B cell (primary cell): ENCODE data around the gene NSUN2. TPM values are rescaled to one million over a fixed set of nuclear protein-coding genes. Genes with fewer than 3 reads are reported as not detected.

Source experiments
- ATAC-seq: fragments of 200-7000 bp; cut with Tn5 transposase; one replicate; pipeline ENCODE4 v1.10.0; 2021; ENCODE audit warnings: low read depth, mild to moderate bottlenecking, moderate number of reproducible peaks, moderate library complexity
- CTCF ChIA-PET: fragments of 350-600 bp; sonication (Branson Sonifier 250); formaldehyde crosslinking; loops from one replicate; lab custom pipeline; 2021; ENCODE audit warnings: antibody characterized with exemption, inconsistent platforms; lab: Charles Lee
- POLR2A ChIA-PET: fragments of 350-600 bp; sonication (Branson Sonifier 250); formaldehyde crosslinking; loops from one replicate; lab custom pipeline; 2021; ENCODE audit warnings: antibody characterized with exemption; lab: Charles Lee
- DNase-seq: peaks from one replicate; pipeline ENCODE4 v3.0.0; 2013
- H2AFZ ChIP-seq: 2 replicates; pipeline ENCODE4 v1.6.1; 2012; ENCODE audit warnings: mild to moderate bottlenecking, low read depth, low read length; ENCODE audit not compliant: insufficient read depth, poor library complexity, severe bottlenecking
- H3K27ac ChIP-seq, 2 donors: 1 replicate in 1 of 2; 2 replicates in 1 of 2; pipeline ENCODE4 v1.5.1; 2012 to 2013; ENCODE audit warnings: low read length in 2 of 2, mild to moderate bottlenecking in 2 of 2, moderate library complexity in 1 of 2
- H3K27me3 ChIP-seq, 4 experiments: fragments of 200-600 bp in 1 of 4; sonication (generic) in 1 of 4; replicated peaks in 1 of 4; 1 replicate in 2 of 4; 2 replicates in 2 of 4; pipeline versions ENCODE4 v1.6.1 to v1.7.0; 2013 to 2016; ENCODE audit warnings: low read length in 3 of 4, mild to moderate bottlenecking in 2 of 4, mixed read lengths in 1 of 4, moderate library complexity in 1 of 4; ENCODE audit not compliant: insufficient read depth in 4 of 4, control insufficient read depth in 3 of 4; ENCODE audit errors: control extremely low read depth in 1 of 4
- H3K36me3 ChIP-seq, 2 experiments: replicated peaks in 1 of 2; 1 replicate in 1 of 2; 2 replicates in 1 of 2; pipeline versions ENCODE4 v1.6.1 to v1.7.1; 2013; ENCODE audit warnings: low read length in 1 of 2; ENCODE audit not compliant: insufficient read depth in 2 of 2, control insufficient read depth in 1 of 2; ENCODE audit errors: control extremely low read depth in 1 of 2, extremely low read depth in 1 of 2
- H3K4me1 ChIP-seq, 2 donors: fragments of 200-600 bp in 1 of 2; sonication (generic) in 1 of 2; 1 replicate in 1 of 2; 2 replicates in 1 of 2; pipeline versions ENCODE4 v1.5.1 to v1.6.1; 2013 to 2017; ENCODE audit warnings: low read length in 2 of 2; ENCODE audit not compliant: control insufficient read depth in 2 of 2, insufficient read depth in 2 of 2
- H3K4me2 ChIP-seq: replicated peaks from 2 replicates; pipeline ENCODE3; 2012; ENCODE audit warnings: mild to moderate bottlenecking, low read depth, low read length; ENCODE audit not compliant: poor library complexity, severe bottlenecking
- H3K4me3 ChIP-seq, 5 experiments: fragments of 200-600 bp in 1 of 5; sonication (generic) in 1 of 5; 1 replicate in 3 of 5; 2 replicates in 2 of 5; pipeline versions ENCODE4 v1.5.1 to v1.7.0; 2011 to 2016; ENCODE audit warnings: low read length in 4 of 5, mild to moderate bottlenecking in 4 of 5, low read depth in 2 of 5, control low read depth in 1 of 5, moderate library complexity in 1 of 5; ENCODE audit not compliant: insufficient read depth in 1 of 5; ENCODE audit errors: control extremely low read depth in 1 of 5, extremely low read depth in 1 of 5
- H3K79me2 ChIP-seq: fragments of 200-600 bp; sonication (generic); one replicate; pipeline ENCODE4 v1.6.0; 2016; ENCODE audit warnings: low read length; ENCODE audit not compliant: control insufficient read depth, insufficient read depth
- H3K9ac ChIP-seq: fragments of 200-600 bp; sonication (generic); 2 replicates; pipeline ENCODE4 v1.6.1; 2017; ENCODE audit warnings: mild to moderate bottlenecking, low read length, moderate library complexity
- H3K9me3 ChIP-seq, 3 donors: one replicate each; pipeline versions ENCODE4 v1.6.1 to v1.7.1; 2013; ENCODE audit warnings: low read length in 2 of 3; ENCODE audit not compliant: control insufficient read depth in 2 of 3, insufficient read depth in 1 of 3; ENCODE audit errors: control extremely low read depth in 1 of 3
- H4K20me1 ChIP-seq: 2 replicates; pipeline ENCODE4 v1.6.0; 2012; ENCODE audit warnings: mild to moderate bottlenecking, low read length; ENCODE audit not compliant: insufficient read depth, control insufficient read depth, poor library complexity, severe bottlenecking
- H3K27ac Mint-ChIP-seq: one replicate; pipeline ENCODE4 v1.8.0; 2021; ENCODE audit warnings: mixed read lengths
- H3K27me3 Mint-ChIP-seq: one replicate; pipeline ENCODE4 v1.8.0; 2021; ENCODE audit warnings: mixed read lengths
- H3K4me1 Mint-ChIP-seq: one replicate; pipeline ENCODE4 v1.8.0; 2021; ENCODE audit warnings: mixed read lengths
- H3K4me3 Mint-ChIP-seq: one replicate; pipeline ENCODE4 v1.8.0; 2021; ENCODE audit warnings: mixed read lengths
- H3K9me3 Mint-ChIP-seq: one replicate; pipeline ENCODE4 v1.8.0; 2022; ENCODE audit warnings: mixed read lengths; ENCODE audit not compliant: insufficient read depth
- CTCF ChIP-seq: fragments of 200-600 bp; IDR thresholded peaks from one replicate; pipeline ENCODE4 v1.8.0; 2022; ENCODE audit warnings: antibody characterized with exemption, mild to moderate bottlenecking
- EZH2 ChIP-seq: IDR thresholded peaks from 2 replicates; pipeline ENCODE4 v1.6.1; 2012; ENCODE audit warnings: borderline replicate concordance, low read depth, mild to moderate bottlenecking, moderate library complexity, low read length; ENCODE audit not compliant: insufficient read depth, poor library complexity, severe bottlenecking
- WGBS: methylation state at CpG from one replicate; pipeline ENCODE4 v1.1.5; 2013; ENCODE audit warnings: missing lambda C conversion rate; ENCODE audit not compliant: insufficient coverage; 5-methylcytosine and 5-hydroxymethylcytosine counted together
- intact Hi-C: fragments of 100-400 bp; cut with micrococcal nuclease; formaldehyde crosslinking; loops from one replicate; pipeline ENCODE4 v1.10.0; 2022
- polyA plus RNA-seq: library from polyadenylated mRNA; depleted of rRNA; stranded (reverse); fragments of >200 nt; gene quantifications from 2 replicates; pipeline ENCODE4 v1.2.3, GENCODE V29; 2012
- total RNA-seq, 2 donors: library from RNA; stranded (reverse); fragments of 120-200 nt in 1 of 2; gene quantifications; 1 replicate in 1 of 2; 2 replicates in 1 of 2; pipeline versions ENCODE4 v1.2.3 to v1.2.4, GENCODE V29; 2013 to 2022

NSUN2 gene
- total and polyA plus RNA-seq, 2 donors (not counting 1 experiment from before 2014, with no cell fraction given): 58.8 to 85.0 TPM

DNA sequence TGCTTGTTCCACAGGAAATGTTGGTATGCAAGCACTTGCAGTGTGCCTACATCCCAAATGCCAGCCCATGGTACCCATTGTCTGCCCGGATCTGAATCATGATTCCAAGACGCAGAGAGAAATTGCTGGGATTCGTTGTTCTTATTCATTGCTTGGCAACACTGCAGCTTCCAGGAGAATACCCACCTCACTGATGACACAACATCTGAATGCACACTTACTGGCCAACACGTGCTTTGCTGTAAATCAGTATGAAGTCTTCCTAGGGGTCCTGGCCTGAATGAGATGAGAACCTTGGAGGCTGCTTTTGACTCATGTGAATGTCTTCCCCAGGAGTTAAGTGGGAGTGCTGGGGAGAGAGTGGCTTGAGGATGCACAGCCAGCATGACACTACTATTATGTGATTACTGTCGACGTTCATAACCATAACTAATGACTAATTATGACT lies 12.0 kb upstream of the NSUN2 start:
- Histone ChIP-seq H3K4me3 (no peak overlapping the region), H3K79me2 (peaks cover 23% of the 10 kb centered on the region), H3K4me2 (no peak overlapping the region), H4K20me1 (no peaks in the 10 kb centered on the region), H3K9ac (no peak overlapping the region), H3K9me3 (peaks cover 0 to 8% (median 0%) of the 10 kb centered on the region in 3 donors), H3K27me3 (no peaks in the 10 kb centered on the region), H3K4me1 (no peaks in the 10 kb centered on the region), H3K36me3 (peaks cover 0 to 5% of the 10 kb centered on the region in 2 experiments), H3K27ac (no peak overlapping the region), H2AFZ (no peak overlapping the region)
- H3K27me3 Mint-ChIP-seq: no peaks in the 10 kb centered on the region
- H3K4me1 Mint-ChIP-seq: peaks cover 2% of the 10 kb centered on the region
- H3K9me3 Mint-ChIP-seq: no peaks in the 10 kb centered on the region
- ChIA-PET CTCF (no interaction called here), POLR2A (no interaction called here)
- H3K27ac Mint-ChIP-seq: no peak overlapping the region
- H3K4me3 Mint-ChIP-seq: no peak overlapping the region
- TF ChIP-seq EZH2: no peak
- no peak for TF ChIP-seq CTCF
- DNase-seq (no peak), ATAC-seq (no peak)
- WGBS: 100% methylated on average over 3 of the region's 6 CpGs
- intact Hi-C loops: no loop called here

DNA sequence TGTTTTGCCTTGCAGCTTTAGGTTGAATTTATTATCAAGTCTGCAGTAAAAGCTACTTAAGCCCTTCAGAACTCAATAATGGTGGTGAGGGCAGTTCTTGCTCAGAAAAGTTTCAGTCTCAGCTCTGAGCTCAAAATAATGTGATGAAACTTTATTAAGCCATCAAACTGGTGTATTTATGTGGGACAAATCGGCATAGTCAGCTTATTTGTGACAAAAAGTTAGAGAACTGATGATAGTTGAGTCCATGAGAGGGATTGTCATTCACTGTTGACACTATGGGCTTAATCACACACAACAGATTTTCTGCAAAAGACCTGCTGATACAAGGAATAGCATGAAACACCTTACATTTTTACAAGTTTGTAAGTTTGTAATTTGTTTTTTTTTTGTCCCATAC lies 9.8 kb upstream of the NSUN2 start:
- DNase-seq (no peak), ATAC-seq (no peak)
- Mint-ChIP-seq H3K27ac (no peak overlapping the region), H3K4me1 (no peaks in the 10 kb centered on the region), H3K4me3 (no peak overlapping the region), H3K9me3 (no peaks in the 10 kb centered on the region), H3K27me3 (no peaks in the 10 kb centered on the region)
- Histone ChIP-seq H3K9me3 (no peaks in the 10 kb centered on the region), H3K9ac (no peak overlapping the region), H4K20me1 (no peaks in the 10 kb centered on the region), H3K4me3 (no peak overlapping the region), H3K36me3 (peaks cover 0 to 6% of the 10 kb centered on the region in 2 experiments), H3K27me3 (no peaks in the 10 kb centered on the region), H2AFZ (no peak overlapping the region), H3K4me1 (no peaks in the 10 kb centered on the region), H3K79me2 (peaks cover 32% of the 10 kb centered on the region), H3K27ac (no peak overlapping the region), H3K4me2 (no peak overlapping the region)
- no CpG with 5 or more reads among the region's 1 CpG for WGBS
- ChIA-PET POLR2A (no interaction called here), CTCF (no interaction called here)
- TF ChIP-seq EZH2 (no peak), CTCF (no peak)
- intact Hi-C loops: no loop called here
